Esophagus squamous epithelium (tissue), 5 donors: ENCODE measurements around the gene TMEM131. TPM values are rescaled to one million over a fixed set of nuclear protein-coding genes. Genes with fewer than 3 reads are reported as not detected.
A peak's percentile ranks its signal among the peaks of the same experiment; 100 is the strongest.

ENCODE experiments used
- DNase-seq: peaks from one replicate; lab custom pipeline; 2025; lab: John Stamatoyannopoulos, UW
- H3K27ac ChIP-seq, 4 donors: fragments of 200-600 bp; sonication (generic); one replicate each; pipeline ENCODE4 v1.5.1; 2016 to 2019; ENCODE audit warnings: mild to moderate bottlenecking in 1 of 4
- H3K27me3 ChIP-seq, 4 donors: fragments of 200-600 bp; sonication (generic); 1 replicate in 3 of 4; 2 replicates in 1 of 4; pipeline versions ENCODE4 v1.5.1 to v1.6.0; 2017 to 2021; ENCODE audit warnings: antibody characterized with exemption in 1 of 4
- H3K36me3 ChIP-seq, 3 donors: fragments of 200-600 bp; sonication (generic); one replicate each; pipeline ENCODE4 v1.5.1; 2016 to 2019
- H3K4me1 ChIP-seq, 3 donors: fragments of 200-600 bp; sonication (generic); one replicate each; pipeline ENCODE4 v1.5.1; 2017 to 2019
- H3K4me3 ChIP-seq, 4 donors: fragments of 200-600 bp; sonication (generic); 1 replicate in 3 of 4; 2 replicates in 1 of 4; pipeline ENCODE4 v1.5.1; 2016 to 2019; ENCODE audit warnings: mild to moderate bottlenecking in 2 of 4, moderate library complexity in 1 of 4
- H3K9me3 ChIP-seq, 3 donors: fragments of 200-600 bp; sonication (generic); one replicate each; pipeline ENCODE4 v1.5.1; 2016 to 2019
- POLR2A ChIP-seq, 4 donors: fragments of 450-650 bp; IDR thresholded peaks; one replicate each; pipeline ENCODE4 v1.6.1; 2017; ENCODE audit warnings: antibody characterized with exemption in 4 of 4, mild to moderate bottlenecking in 4 of 4, moderate library complexity in 3 of 4
- WGBS, 2 donors: methylation state at CpG; one replicate each; pipeline ENCODE4 v1.1.5; 2018; 5-methylcytosine and 5-hydroxymethylcytosine counted together
- intact Hi-C: fragments of 100-400 bp; cut with DNase I; formaldehyde crosslinking; loops from one replicate; pipeline ENCODE4 v1.15.0; 2022
- total RNA-seq, 4 donors: library from RNA; depleted of rRNA; stranded (reverse); fragments of >200 nt; gene quantifications; one replicate each; pipeline ENCODE4 v1.1.0, GENCODE V29; 2016
- TF ChIP-seq, protein P1 (sequence below), 6 experiments: fragments of 450-650 bp in 4 of 6; fragments of 200-600 bp in 2 of 6; sonication (generic) in 2 of 6; IDR thresholded peaks; one replicate each; pipeline ENCODE4 v1.5.1; 2016 to 2019; ENCODE audit warnings: antibody characterized with exemption in 6 of 6, mild to moderate bottlenecking in 4 of 6, moderate library complexity in 4 of 6
- donor health status: DM: yes; HTN: yes; CAD: no.

Gene TMEM131
- total RNA-seq, 4 donors from 2014 or later = 24.2 to 36.4 (median 28.1) TPM

GRCh38 chr2:97806738-97807618, 188.8 kb downstream of the TMEM131 start:
- 19 to 20% methylated on average over 11 to 12 of the region's 12 CpGs for WGBS, 2 donors
- peaks cover 0 to 8% (median 0%) of the 10 kb centered on the region in 3 donors for H3K4me1 ChIP-seq
- H3K9me3 ChIP-seq = no peaks in the 10 kb centered on the region
- H3K27ac ChIP-seq = no peak overlapping the region
- no peaks in the 10 kb centered on the region for H3K27me3 ChIP-seq
- peaks cover 0 to 82% (median 7%) of the 10 kb centered on the region in 3 donors for H3K36me3 ChIP-seq
- DNase-seq = peak; percentile 12
- H3K4me3 ChIP-seq = no peak overlapping the region
- intact Hi-C loops = loop anchor here (5.0 to 10.0 kb wide), 3 partner anchors 188 to 575 kb away; partner anchors contain the start of gene TMEM131
- TF ChIP-seq POLR2A (IDR thresholded peaks at IDR 0.05) = no peak
- TF ChIP-seq, protein P1, sequence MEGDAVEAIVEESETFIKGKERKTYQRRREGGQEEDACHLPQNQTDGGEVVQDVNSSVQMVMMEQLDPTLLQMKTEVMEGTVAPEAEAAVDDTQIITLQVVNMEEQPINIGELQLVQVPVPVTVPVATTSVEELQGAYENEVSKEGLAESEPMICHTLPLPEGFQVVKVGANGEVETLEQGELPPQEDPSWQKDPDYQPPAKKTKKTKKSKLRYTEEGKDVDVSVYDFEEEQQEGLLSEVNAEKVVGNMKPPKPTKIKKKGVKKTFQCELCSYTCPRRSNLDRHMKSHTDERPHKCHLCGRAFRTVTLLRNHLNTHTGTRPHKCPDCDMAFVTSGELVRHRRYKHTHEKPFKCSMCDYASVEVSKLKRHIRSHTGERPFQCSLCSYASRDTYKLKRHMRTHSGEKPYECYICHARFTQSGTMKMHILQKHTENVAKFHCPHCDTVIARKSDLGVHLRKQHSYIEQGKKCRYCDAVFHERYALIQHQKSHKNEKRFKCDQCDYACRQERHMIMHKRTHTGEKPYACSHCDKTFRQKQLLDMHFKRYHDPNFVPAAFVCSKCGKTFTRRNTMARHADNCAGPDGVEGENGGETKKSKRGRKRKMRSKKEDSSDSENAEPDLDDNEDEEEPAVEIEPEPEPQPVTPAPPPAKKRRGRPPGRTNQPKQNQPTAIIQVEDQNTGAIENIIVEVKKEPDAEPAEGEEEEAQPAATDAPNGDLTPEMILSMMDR (IDR thresholded peaks at IDR 0.05) = peak; percentile 88 to 95 (median 94)

DNA sequence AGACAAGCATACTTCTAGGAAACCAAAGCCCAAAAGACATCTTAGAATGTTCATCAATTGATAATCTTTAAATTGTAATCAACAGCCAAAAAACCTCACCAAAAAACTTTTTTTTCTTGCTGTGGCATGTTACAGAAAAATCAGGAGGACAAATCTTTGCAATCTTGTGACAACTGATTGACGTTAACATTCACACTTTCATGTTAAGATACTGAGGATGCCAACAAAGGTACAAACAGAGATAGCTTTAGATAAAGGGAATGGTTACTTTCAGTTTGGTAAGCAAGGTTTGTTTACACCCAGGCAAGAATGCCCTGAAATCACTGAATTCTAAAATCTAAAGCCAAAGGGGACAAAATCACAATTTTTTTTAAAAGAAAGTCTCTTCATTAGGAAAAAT, 190.0 kb downstream of the TMEM131 start:
- WGBS, 2 donors = 83 to 86% methylated on average over 1 of the region's 1 CpG
- Histone ChIP-seq H3K4me3 (no peak overlapping the region), H3K27ac (no peak overlapping the region), H3K4me1 (peaks cover 0 to 8% (median 0%) of the 10 kb centered on the region in 3 donors), H3K36me3 (peaks cover 0 to 82% (median 0%) of the 10 kb centered on the region in 3 donors), H3K27me3 (no peaks in the 10 kb centered on the region), H3K9me3 (no peaks in the 10 kb centered on the region)
- TF ChIP-seq, protein P1 (IDR thresholded peaks at IDR 0.05) = no peak
- no peak for TF ChIP-seq POLR2A (IDR thresholded peaks at IDR 0.05)
- DNase-seq = no peak
- intact Hi-C loops = loop anchor here (5.0 to 10.0 kb wide), 3 partner anchors 189 to 577 kb away; partner anchors contain the start of gene TMEM131

GRCh38 chr2:97801028-97801427, 194.7 kb downstream of the TMEM131 start:
- no peak for TF ChIP-seq POLR2A (IDR thresholded peaks at IDR 0.05)
- TF ChIP-seq, protein P1 (IDR thresholded peaks at IDR 0.05) = no peak
- WGBS, 2 donors = 92 to 94% methylated on average over 1 of the region's 1 CpG
- DNase-seq = no peak
- Histone ChIP-seq H3K9me3 (no peaks in the 10 kb centered on the region), H3K27ac (no peak overlapping the region), H3K4me3 (no peak overlapping the region), H3K36me3 (peaks cover 0 to 98% (median 0%) of the 10 kb centered on the region in 3 donors), H3K4me1 (no peaks in the 10 kb centered on the region), H3K27me3 (no peaks in the 10 kb centered on the region)
- intact Hi-C loops = loop anchor here (10.0 kb wide), 2 partner anchors 194 to 474 kb away; partner anchors contain the start of gene TMEM131

- H3K9me3 ChIP-seq = no peaks in the 10 kb centered on the region
- H3K36me3 ChIP-seq = peaks cover 0 to 96% (median 0%) of the 10 kb centered on the region in 3 donors
- no peak for TF ChIP-seq POLR2A (IDR thresholded peaks at IDR 0.05)
- TF ChIP-seq, protein P1 (IDR thresholded peaks at IDR 0.05) = no peak
- no peaks in the 10 kb centered on the region for H3K27me3 ChIP-seq
- WGBS, 2 donors = 87% methylated on average over 6 of the region's 6 CpGs
- H3K27ac ChIP-seq = no peak overlapping the region
- DNase-seq = no peak
- intact Hi-C loops = no loop called here
- no peaks in the 10 kb centered on the region for H3K4me1 ChIP-seq
- H3K4me3 ChIP-seq = no peak overlapping the region
Observed at GRCh38 chr2:97798416-97798815, 197.3 kb downstream of the TMEM131 start.

GRCh38 chr2:97797355-97797754, 198.4 kb downstream of the TMEM131 start:
- H3K36me3 ChIP-seq = peaks cover 6 to 96% (median 11%) of the 10 kb centered on the region in 3 donors
- WGBS, 2 donors = 71 to 74% methylated on average over 3 of the region's 3 CpGs

More at GRCh38 chr2:97797355-97797754, 198.4 kb downstream of the TMEM131 start:
- no peaks in the 10 kb centered on the region for H3K9me3 ChIP-seq
- no peak overlapping the region for H3K4me3 ChIP-seq
- no peaks in the 10 kb centered on the region for H3K4me1 ChIP-seq
- no peaks in the 10 kb centered on the region for H3K27me3 ChIP-seq
- no peak for DNase-seq
- no peak overlapping the region for H3K27ac ChIP-seq
- TF ChIP-seq, protein P1 (IDR thresholded peaks at IDR 0.05) = no peak
- no peak for TF ChIP-seq POLR2A (IDR thresholded peaks at IDR 0.05)
- intact Hi-C loops = no loop called here
